Midbrain (tissue), 1 donor: ENCODE measurements around the gene ARL15.
"Not testable (repeated sequence)": the region's sequence is repeated elsewhere in the genome, so short reads cannot be mapped to it uniquely, and the experiment has no call there.

ENCODE experiments used
- DNase-seq: peaks from one replicate; lab custom pipeline; 2025; lab: John Stamatoyannopoulos, UW

ARL15 gene

GRCh38 chr5:54310433-54311175, at the start of gene ARL15:
Gene ARL15, minus strand, starts transcription at chr5:54310573.
- DNase-seq: peak; percentile 97

DNA sequence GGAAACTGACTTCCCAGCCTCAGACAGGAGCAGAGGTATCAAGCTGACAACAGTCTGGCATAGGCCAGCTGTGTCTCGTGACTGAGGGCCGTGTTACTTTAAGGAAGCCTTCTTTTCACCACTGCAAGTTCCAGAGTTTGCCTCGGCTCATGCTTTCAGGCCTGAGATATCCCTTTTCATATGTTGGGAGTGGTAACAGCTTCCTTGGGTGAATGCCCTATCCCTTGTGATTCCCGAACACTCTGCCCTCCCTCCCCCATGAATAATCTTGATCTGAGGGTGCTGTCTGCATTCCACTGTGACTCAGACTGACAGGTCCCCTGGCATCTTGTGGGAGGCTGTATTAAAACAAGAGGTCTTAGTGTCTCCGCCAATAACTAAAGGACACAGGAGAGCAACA, 49.7 kb upstream of the ARL15 start:
- no peak for DNase-seq

- no peak for DNase-seq
Measured at GRCh38 chr5:54357408-54358058, 47.2 kb upstream of the ARL15 start.

DNA sequence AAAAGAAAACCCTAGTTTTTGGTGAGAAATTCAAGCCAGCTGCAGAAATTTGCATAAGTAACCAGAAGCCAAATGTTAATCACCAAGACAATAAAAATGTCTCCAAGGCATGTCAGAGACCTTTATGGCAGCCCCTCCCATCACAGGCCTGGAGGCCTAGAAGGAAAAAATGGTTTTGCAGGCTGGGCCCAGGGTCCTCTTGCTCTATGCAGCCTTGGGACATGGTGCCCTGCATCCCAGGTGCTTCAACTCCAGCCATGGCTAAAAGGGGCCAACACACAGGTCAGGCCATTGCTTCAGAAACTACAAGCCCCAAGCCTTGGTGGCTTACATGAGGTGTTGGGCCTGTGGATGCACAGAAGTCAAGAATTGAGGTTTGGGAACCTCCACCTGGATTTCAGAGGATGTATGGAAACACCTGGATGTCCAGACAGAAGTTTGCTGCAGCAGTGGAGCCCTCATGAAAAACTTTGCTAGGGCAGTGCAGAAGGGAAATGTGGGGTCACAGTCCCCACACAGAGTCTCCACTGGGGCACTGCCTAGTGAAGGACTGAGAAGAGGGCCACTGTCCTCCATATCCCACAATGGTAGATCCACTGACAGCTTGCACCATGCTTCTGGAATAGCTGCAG, 43.7 kb upstream of the ARL15 start:
- DNase-seq: not testable (repeated sequence)

DNA sequence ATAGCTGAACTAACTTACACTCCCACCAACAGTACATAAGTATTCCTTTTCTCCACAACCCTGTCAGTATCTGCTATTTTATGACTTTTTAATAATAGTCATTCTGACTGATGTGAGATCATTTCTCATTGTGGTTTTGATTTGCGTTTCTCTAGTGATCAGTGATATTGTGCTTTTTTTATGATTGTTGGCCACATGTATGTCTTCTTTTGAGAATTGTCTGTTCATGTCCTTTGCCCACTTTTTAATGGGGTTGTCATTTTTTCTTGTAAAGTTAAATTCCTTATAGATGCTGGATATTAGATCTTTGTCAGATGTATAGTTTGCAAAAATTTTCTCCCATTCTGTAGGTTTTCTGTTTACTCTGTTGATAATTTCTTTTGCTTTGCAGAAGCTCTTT, 42.2 kb upstream of the ARL15 start:
- not testable (repeated sequence) for DNase-seq

GRCh38 chr5:54347221-54347865, 37.0 kb upstream of the ARL15 start:
- DNase-seq: no peak

- no peak for DNase-seq
Measured at GRCh38 chr5:54344653-54345052, 34.3 kb upstream of the ARL15 start.

DNA sequence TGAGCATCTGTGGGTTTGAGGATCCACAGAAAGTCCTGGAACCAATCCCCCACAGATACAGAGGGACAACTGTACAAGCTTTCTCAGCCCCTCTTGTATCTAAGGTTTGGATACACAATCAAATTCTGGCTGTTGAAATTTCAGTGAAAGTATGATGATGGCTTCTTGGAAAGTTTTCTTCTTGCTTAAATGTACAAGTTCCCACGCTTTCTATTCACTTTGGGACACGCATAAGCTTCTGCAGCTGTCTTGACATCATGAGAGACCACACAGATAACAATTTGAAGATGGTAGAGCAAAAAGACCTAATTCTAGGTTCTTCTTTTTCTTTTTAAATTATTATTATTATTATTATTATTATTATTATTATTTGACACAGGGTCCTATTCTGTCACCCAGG, 31.6 kb upstream of the ARL15 start:
- no peak for DNase-seq

GRCh38 chr5:54337523-54337922, 27.1 kb upstream of the ARL15 start:
- DNase-seq: no peak

GRCh38 chr5:54332720-54333119, 22.3 kb upstream of the ARL15 start:
- no peak for DNase-seq

DNA sequence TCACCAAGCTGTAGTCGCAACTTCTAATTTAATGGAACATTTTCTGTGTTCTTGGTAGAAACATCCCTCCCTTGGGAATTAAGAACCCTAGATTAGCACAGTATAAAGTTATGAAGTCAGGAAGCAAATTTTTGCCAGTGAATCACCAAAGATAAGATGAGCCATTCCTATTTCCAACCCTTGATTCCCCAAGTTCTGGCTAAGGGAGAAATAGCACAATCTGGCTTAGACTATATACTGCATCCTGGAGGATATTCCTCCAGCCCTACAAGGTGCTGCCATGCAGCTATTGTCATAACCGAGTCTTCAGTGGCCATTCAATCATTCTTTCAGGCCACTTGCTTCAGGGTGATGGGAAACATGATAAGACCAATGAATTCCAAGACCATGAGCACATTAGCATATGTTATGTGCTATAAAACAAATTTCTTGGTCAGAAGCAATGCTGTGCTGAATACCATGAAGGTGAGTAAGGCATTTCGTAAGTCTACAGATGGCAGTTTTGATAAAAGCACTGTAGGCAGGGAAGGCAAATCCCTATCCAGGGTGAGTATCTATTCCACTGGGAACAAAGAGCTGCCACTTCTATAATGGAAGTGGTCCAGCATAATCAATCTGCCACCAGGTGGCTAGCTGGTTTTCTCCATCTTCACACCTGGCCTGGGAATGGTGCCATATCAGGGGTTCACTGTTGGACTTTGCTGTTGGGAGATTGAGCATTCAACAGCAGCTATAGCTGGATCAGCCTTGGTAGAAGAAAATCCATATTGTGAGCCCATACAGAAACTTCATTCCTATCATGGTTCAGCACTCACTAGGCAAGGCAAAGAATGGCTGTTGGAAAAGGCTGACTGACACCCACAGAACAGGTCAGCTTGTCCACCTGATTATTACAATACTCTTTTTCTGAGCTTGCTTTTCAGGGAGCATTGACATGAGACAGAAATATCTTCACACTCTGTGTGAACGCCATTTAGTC, 19.6 kb upstream of the ARL15 start:
- DNase-seq: no peak

DNA sequence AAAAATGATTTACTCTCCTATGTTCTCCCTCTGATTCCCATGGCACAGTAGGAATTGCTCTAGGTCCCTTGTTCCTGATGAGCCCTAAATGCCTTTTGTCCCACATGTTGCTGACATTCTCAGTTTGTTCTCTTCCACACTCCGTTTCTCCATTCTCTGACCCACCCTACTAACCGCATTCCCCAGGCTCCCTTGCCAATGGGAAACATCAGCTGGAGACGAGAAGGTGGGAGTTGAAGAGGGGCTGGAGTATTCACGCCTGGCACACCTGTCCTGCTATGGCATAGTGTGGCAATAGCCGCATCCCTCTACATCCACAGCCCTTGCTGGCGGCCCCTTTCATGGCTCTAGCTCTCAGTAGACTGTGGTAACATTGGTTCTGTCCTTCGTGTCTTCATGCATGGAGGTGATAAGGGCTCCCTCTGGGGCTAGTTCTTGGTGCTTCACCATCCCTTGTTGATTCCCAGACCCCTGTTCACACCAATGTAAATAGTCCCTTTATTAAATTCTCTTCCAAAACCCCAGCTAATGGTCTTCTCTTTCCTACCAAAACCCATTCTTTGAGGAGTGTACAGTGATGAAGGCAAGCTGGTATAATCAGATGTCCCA, 16.4 kb upstream of the ARL15 start:
- no peak for DNase-seq

DNA sequence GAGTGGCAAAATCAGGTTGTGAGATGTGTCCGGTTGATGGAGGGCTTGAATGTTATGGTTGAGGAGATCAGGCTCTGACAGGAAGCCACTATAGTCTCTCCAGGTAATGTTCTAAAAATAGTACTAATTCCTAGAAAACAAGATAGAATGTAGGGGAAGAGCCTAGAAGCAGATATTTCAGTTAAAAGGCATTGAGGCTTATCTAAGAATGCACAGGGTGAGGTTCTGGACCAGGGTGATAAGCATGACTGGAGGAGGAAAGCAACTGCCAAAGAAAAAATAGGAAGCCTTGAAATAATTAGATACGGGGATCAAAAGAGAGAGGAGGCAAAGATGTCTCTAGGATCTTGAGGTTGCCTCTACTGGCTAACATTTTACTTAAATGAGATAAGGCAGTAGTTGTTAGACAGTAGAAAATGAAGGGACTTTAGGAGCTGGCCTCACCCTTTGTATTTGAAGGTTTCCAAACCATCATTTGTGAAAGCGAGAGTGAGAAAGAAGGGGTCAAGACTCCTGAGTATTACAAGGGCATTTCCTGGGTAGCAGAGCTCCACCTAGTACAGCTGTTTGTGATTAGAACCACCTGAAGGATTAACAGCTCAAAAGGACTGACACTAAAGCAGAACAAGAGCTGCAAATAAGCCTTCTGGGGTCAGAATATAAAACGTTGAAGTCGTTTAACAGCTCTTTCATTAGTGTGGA, 15.4 kb upstream of the ARL15 start:
- no peak for DNase-seq

DNA sequence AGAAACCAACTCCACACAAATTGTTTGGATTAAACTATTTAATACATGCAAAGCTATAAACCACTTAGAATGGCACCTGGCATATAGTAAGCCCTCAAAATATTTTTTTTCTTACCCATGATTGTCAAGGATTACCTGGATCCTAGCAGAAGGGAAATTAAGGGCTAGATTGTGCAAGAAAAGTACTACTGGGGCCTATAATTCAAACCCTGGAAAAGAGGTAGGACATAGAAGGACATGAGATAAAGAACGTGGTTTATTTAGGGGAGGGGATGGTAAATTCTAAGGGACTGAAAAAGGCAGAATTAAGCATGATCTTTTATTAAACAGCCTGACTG, 14.9 kb upstream of the ARL15 start:
- DNase-seq: no peak

GRCh38 chr5:54324651-54325271, 14.4 kb upstream of the ARL15 start:
- no peak for DNase-seq

DNA sequence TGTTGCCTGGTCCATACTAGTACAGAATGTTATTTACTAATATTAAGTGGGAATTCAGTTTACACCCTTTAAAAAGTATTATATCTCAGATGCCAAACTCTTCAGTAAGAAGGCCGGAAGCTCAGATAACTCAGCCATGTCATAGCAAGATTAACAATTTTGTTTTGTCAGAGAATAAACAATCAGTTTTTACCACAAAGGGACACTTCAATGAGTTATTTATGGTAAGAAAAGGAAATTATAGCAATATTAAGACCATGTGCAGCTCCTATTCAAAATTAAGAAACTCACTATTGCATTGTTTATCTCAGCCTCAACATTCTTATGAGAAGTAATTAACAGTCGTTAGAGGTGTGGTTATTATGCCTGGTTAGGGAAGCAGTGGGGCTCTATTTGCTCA, 13.1 kb upstream of the ARL15 start:
- no peak for DNase-seq

- DNase-seq: no peak
Measured at GRCh38 chr5:54320256-54320655, 9.9 kb upstream of the ARL15 start.

DNA sequence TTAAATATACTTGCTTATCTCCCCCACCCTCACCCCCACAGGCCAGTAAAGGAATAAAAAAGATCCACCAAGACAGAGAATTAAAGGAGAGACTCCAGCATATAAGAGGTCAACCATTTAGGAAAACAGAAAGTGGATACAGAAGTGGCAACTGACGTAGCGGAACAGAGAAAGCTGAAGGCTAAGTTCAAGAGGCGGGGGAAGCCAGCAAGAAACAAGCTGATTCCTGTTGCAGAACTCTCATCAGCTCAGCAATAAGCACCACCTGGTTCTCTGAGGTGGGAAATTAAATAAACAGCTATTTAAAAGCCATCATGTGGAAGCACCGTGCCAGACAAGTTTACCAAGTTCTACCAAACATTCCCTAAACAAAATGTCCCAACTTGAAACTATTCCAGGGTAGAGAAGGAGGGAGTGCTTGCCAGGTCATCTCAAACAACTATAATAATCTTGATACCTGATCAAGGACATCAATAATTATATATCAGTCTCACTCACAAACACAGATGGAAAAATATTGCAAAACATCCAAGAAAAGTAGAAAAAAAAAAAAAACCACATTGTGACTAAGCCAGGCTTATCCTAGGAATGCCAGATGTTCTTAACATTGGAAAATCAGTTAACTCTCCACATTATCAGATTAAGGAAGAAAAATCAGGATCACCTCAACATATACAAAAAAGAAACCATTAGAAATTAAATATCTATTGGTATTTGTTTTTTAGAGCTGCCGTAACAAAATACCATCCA, 7.3 kb upstream of the ARL15 start:
- DNase-seq: no peak

DNA sequence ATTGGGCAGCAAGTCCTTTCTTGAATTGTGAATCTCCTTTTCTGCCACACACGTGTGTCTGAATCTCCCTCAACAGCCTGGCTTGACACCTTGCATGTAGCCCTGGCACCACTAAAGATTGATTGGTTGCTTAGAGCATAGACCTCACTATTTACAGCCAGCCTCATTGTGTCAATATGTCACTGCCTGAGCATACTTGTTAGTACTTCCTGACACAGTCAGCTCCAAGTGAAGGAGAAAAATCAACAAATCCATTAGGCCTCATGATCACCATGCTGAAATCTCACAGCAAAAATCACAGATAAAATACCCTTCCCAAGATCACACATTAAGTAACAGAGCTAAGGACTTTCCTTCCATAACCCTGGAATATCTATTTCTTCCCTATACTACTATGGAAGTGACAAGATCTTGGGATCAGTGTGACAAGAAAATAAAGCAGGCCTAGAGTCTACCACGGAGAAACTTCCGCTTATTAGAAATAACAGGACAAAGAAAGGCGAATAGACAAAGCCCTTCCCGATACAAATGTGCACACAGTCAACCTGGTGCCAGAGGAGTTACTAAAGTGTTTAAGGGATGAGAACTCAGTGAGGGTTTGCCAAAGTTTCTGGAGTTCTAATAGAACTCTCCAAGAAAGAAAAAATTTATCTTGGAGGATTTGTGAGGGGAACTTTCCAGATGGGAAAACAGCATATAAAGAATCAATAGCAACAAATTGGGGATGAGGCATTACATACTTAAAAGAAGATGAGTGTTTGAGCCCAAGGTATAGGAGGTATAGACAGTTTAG, 5.6 kb upstream of the ARL15 start:
- no peak for DNase-seq
